Measurements from ENCODE around the gene DSE. TPM values are rescaled to one million over a fixed set of nuclear protein-coding genes. Genes with fewer than 3 reads are reported as not detected.

DSE gene
- total and polyA plus RNA-seq, 2 experiments from 2014 or later: 12.7 to 28.1 TPM

GRCh38 chr6:116405652-116406356, 35.1 kb downstream of the DSE start:
- Histone ChIP-seq H3K9me3 (ENCODE audit: low read depth) (no peaks in the 10 kb centered on the region), H3K4me3 (no peak overlapping the region), H3K4me1 (ENCODE audit: low read depth) (peaks cover 24% of the 10 kb centered on the region), H3K36me3 (no peaks in the 10 kb centered on the region), H3K27me3 (no peaks in the 10 kb centered on the region), H3K27ac (no peak overlapping the region)
- DNase-seq (ENCODE audit: low read depth in 1 of 2, low spot score in 1 of 2): peak; percentile 19 to 41
- no peak for TF ChIP-seq CTCF (IDR thresholded peaks at IDR 0.05; ENCODE audit: low read depth, low read length)

- no peak overlapping the region for H3K27ac ChIP-seq
Measured at GRCh38 chr6:116406678-116407345, 36.1 kb downstream of the DSE start.

GRCh38 chr6:116408491-116408890, 37.7 kb downstream of the DSE start:
- Histone ChIP-seq H3K4me1 (ENCODE audit: low read depth) (peaks cover 42% of the 10 kb centered on the region), H3K36me3 (no peaks in the 10 kb centered on the region), H3K27me3 (no peaks in the 10 kb centered on the region), H3K27ac (peak overlapping the region; percentile 84), H3K4me3 (no peak overlapping the region), H3K9me3 (ENCODE audit: low read depth) (no peaks in the 10 kb centered on the region)
- no peak for DNase-seq (ENCODE audit: low read depth in 1 of 2, low spot score in 1 of 2)
- TF ChIP-seq CTCF (IDR thresholded peaks at IDR 0.05; ENCODE audit: low read depth, low read length): no peak

More at GRCh38 chr6:116406678-116407345, 36.1 kb downstream of the DSE start:
- H3K27me3 ChIP-seq: no peaks in the 10 kb centered on the region
- H3K36me3 ChIP-seq: no peaks in the 10 kb centered on the region
- no peaks in the 10 kb centered on the region for H3K9me3 ChIP-seq (ENCODE audit: low read depth)
- no peak for TF ChIP-seq CTCF (IDR thresholded peaks at IDR 0.05; ENCODE audit: low read depth, low read length)
- peak in 1 of 2 donors; percentile 66 for DNase-seq (ENCODE audit: low read depth in 1 of 2, low spot score in 1 of 2)
- H3K4me1 ChIP-seq (ENCODE audit: low read depth): peaks cover 34% of the 10 kb centered on the region
- H3K4me3 ChIP-seq: no peak overlapping the region

GRCh38 chr6:116409756-116410155, 39.0 kb downstream of the DSE start:
- peaks cover 42% of the 10 kb centered on the region for H3K4me1 ChIP-seq (ENCODE audit: low read depth)
- H3K36me3 ChIP-seq: no peaks in the 10 kb centered on the region
- no peaks in the 10 kb centered on the region for H3K27me3 ChIP-seq
- H3K27ac ChIP-seq: peak overlapping the region; percentile 84
- no peak overlapping the region for H3K4me3 ChIP-seq
- TF ChIP-seq CTCF (IDR thresholded peaks at IDR 0.05; ENCODE audit: low read depth, low read length): no peak
- peak in 1 of 2 donors; percentile 50 for DNase-seq (ENCODE audit: low read depth in 1 of 2, low spot score in 1 of 2)
- no peaks in the 10 kb centered on the region for H3K9me3 ChIP-seq (ENCODE audit: low read depth)

GRCh38 chr6:116411284-116411623, 40.5 kb downstream of the DSE start:
- no peaks in the 10 kb centered on the region for H3K36me3 ChIP-seq
- H3K27me3 ChIP-seq: no peaks in the 10 kb centered on the region
- no peak for TF ChIP-seq CTCF (IDR thresholded peaks at IDR 0.05; ENCODE audit: low read depth, low read length)
- peak; percentile 58 to 76 for DNase-seq (ENCODE audit: low read depth in 1 of 2, low spot score in 1 of 2)
- H3K4me1 ChIP-seq (ENCODE audit: low read depth): peaks cover 38% of the 10 kb centered on the region
- no peaks in the 10 kb centered on the region for H3K9me3 ChIP-seq (ENCODE audit: low read depth)
- H3K27ac ChIP-seq: peak overlapping the region; percentile 2
- H3K4me3 ChIP-seq: no peak overlapping the region

Data from cardiac muscle cell (in vitro differentiated cells and primary cell).